Measurements from ENCODE around the gene TUBGCP2. TPM values are rescaled to one million over a fixed set of nuclear protein-coding genes. Genes with fewer than 3 reads are reported as not detected.

Gene TUBGCP2
- total RNA-seq, 1 experiment from 2014 or later = 35.4 TPM

DNA sequence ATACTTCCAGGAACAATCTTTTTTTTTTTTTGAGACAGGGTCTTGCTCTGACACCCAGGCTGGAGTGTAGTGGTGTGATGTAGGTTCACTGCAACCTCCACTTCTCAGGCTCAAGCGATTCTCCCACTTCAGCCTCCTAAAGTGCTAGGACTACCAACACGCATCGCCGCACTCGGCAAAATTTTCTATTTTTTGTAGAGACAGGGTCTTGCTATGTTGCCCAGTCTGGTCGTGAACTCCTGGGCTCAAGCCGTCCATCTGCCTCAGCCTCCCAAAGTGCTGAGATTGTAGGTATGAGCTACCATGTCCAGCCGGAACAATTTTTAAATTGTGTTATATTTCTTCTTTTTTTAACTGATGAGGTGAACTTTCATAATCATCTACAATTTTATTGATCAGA, 2.1 kb upstream of the TUBGCP2 start:
- POLR2A ChIA-PET = no interaction called here
- DNase-seq (ENCODE audit: low read depth, low spot score) (no peak), ATAC-seq (no peak)
- H3K79me2 ChIP-seq (ENCODE audit: insufficient read depth, low read length) = peaks cover 23% of the 10 kb centered on the region
- TF ChIP-seq RAD21 (IDR thresholded peaks at IDR 0.05; ENCODE audit: low read depth) (no peak), CBX3 (IDR thresholded peaks at IDR 0.05; ENCODE audit: low read depth) (no peak), MAX (IDR thresholded peaks at IDR 0.05) (no peak), ZNF274 (IDR thresholded peaks at IDR 0.05; ENCODE audit: low read depth, low read length) (no peak), ZFX (IDR thresholded peaks at IDR 0.05) (no peak), POLR2AphosphoS5 (IDR thresholded peaks at IDR 0.05; ENCODE audit: low read depth, low read length) (no peak), ATF3 (IDR thresholded peaks at IDR 0.05) (no peak), ELF1 (IDR thresholded peaks at IDR 0.05; ENCODE audit: borderline replicate concordance, low read depth) (no peak), POLR2A (IDR thresholded peaks at IDR 0.05; ENCODE audit: borderline replicate concordance, extremely low read depth, insufficient read depth, insufficient read length) (no peak), CEBPB (IDR thresholded peaks at IDR 0.05; ENCODE audit: low read depth) (no peak)
- TF ChIP-seq, protein P1, sequence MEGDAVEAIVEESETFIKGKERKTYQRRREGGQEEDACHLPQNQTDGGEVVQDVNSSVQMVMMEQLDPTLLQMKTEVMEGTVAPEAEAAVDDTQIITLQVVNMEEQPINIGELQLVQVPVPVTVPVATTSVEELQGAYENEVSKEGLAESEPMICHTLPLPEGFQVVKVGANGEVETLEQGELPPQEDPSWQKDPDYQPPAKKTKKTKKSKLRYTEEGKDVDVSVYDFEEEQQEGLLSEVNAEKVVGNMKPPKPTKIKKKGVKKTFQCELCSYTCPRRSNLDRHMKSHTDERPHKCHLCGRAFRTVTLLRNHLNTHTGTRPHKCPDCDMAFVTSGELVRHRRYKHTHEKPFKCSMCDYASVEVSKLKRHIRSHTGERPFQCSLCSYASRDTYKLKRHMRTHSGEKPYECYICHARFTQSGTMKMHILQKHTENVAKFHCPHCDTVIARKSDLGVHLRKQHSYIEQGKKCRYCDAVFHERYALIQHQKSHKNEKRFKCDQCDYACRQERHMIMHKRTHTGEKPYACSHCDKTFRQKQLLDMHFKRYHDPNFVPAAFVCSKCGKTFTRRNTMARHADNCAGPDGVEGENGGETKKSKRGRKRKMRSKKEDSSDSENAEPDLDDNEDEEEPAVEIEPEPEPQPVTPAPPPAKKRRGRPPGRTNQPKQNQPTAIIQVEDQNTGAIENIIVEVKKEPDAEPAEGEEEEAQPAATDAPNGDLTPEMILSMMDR (IDR thresholded peaks at IDR 0.05 in 2 of 3, conservative IDR thresholded peaks at IDR 0.05 in 1 of 3; ENCODE audit: borderline replicate concordance in 1 of 3, insufficient read depth in 1 of 3, low read depth in 2 of 3, low read length in 2 of 3) = no peak
- TF ChIP-seq, protein P2, sequence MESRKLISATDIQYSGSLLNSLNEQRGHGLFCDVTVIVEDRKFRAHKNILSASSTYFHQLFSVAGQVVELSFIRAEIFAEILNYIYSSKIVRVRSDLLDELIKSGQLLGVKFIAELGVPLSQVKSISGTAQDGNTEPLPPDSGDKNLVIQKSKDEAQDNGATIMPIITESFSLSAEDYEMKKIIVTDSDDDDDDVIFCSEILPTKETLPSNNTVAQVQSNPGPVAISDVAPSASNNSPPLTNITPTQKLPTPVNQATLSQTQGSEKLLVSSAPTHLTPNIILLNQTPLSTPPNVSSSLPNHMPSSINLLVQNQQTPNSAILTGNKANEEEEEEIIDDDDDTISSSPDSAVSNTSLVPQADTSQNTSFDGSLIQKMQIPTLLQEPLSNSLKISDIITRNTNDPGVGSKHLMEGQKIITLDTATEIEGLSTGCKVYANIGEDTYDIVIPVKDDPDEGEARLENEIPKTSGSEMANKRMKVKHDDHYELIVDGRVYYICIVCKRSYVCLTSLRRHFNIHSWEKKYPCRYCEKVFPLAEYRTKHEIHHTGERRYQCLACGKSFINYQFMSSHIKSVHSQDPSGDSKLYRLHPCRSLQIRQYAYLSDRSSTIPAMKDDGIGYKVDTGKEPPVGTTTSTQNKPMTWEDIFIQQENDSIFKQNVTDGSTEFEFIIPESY (IDR thresholded peaks at IDR 0.05; ENCODE audit: extremely low read depth, insufficient replicate concordance, low read length) = no peak
- H3K27me3 ChIP-seq (ENCODE audit: insufficient read depth, low read length) = no peaks in the 10 kb centered on the region
- H3K4me3 ChIP-seq (replicated peaks in 1 of 2; ENCODE audit: low read depth in 1 of 2, low read length in 2 of 2) = no peak overlapping the region
- no peak overlapping the region for H3K4me2 ChIP-seq (ENCODE audit: low read length)
- peaks cover 2 to 15% of the 10 kb centered on the region in 2 experiments; a peak in 2 of 4 replicates for H3K4me1 ChIP-seq (ENCODE audit: control insufficient read depth in 1 of 2, insufficient read depth in 2 of 2, low read length in 2 of 2)
- H3K36me3 ChIP-seq (ENCODE audit: control insufficient read depth in 1 of 2, insufficient read depth in 2 of 2, low read length in 2 of 2) = peaks cover 0 to 3% of the 10 kb centered on the region in 2 experiments; a peak in 1 of 4 replicates
- CTCF ChIA-PET = no interaction called here
- intact Hi-C loops (cut with micrococcal nuclease) = no loop called here
- H3K9ac ChIP-seq (ENCODE audit: low read length) = no peak overlapping the region
- no peaks in the 10 kb centered on the region for H3K9me2 ChIP-seq (ENCODE audit: insufficient read depth)
- no peak overlapping the region for H2AFZ ChIP-seq (ENCODE audit: low read depth, low read length, poor library complexity, severe bottlenecking)
- RAD21 ChIA-PET (ENCODE audit: low non-redundant PET in 1 of 2, low total read pairs in 2 of 2, uncharacterized antibody in 2 of 2, unreplicated experiment in 2 of 2) = no interaction called here
- BruUV-seq (replicated peaks) = no TSS peak
- no peaks in the 10 kb centered on the region for H4K20me1 ChIP-seq (ENCODE audit: insufficient read depth)
- no peaks in the 10 kb centered on the region for H3K9me3 ChIP-seq (ENCODE audit: control insufficient read depth in 1 of 2, insufficient read depth in 1 of 2, low read depth in 1 of 2, low read length in 2 of 2)
- no peak overlapping the region for H3K27ac ChIP-seq (ENCODE audit: low read depth, low read length)
